22Rv1 (cell line): ENCODE results near the gene TNS3.

Experiments
- H3K27ac ChIP-seq: fragments of 450-650 bp; 2 replicates; pipeline ENCODE4 v1.5.1; 2017
- ZFX ChIP-seq: fragments of 450-650 bp; IDR thresholded peaks from 2 replicates; pipeline ENCODE4 v1.6.1; 2017; ENCODE audit warnings: antibody characterized with exemption, borderline replicate concordance
- TF ChIP-seq, protein P1 (sequence below): fragments of 450-650 bp; IDR thresholded peaks from 2 replicates; pipeline ENCODE4 v1.5.1; 2017; ENCODE audit warnings: mild to moderate bottlenecking

The TNS3 gene

DNA sequence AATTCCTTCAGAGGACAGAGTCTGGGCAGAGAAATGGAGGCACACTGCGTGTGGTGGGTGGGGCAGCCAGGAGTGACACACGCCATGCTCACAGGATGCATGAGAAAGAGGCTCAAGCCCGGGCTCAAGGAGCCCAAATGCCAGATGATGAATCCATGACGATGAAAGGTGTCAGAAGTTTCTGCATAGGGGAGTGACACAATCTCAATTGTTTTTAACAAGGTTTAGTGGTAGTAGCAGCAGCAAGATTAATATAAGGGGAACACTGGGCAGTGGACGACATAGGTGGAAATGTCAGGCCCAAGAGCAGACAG lies 126.1 kb downstream of the TNS3 start:
- no peak overlapping the region for H3K27ac ChIP-seq
- TF ChIP-seq, protein P1, sequence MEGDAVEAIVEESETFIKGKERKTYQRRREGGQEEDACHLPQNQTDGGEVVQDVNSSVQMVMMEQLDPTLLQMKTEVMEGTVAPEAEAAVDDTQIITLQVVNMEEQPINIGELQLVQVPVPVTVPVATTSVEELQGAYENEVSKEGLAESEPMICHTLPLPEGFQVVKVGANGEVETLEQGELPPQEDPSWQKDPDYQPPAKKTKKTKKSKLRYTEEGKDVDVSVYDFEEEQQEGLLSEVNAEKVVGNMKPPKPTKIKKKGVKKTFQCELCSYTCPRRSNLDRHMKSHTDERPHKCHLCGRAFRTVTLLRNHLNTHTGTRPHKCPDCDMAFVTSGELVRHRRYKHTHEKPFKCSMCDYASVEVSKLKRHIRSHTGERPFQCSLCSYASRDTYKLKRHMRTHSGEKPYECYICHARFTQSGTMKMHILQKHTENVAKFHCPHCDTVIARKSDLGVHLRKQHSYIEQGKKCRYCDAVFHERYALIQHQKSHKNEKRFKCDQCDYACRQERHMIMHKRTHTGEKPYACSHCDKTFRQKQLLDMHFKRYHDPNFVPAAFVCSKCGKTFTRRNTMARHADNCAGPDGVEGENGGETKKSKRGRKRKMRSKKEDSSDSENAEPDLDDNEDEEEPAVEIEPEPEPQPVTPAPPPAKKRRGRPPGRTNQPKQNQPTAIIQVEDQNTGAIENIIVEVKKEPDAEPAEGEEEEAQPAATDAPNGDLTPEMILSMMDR, result no peak
- no peak for TF ChIP-seq ZFX

DNA sequence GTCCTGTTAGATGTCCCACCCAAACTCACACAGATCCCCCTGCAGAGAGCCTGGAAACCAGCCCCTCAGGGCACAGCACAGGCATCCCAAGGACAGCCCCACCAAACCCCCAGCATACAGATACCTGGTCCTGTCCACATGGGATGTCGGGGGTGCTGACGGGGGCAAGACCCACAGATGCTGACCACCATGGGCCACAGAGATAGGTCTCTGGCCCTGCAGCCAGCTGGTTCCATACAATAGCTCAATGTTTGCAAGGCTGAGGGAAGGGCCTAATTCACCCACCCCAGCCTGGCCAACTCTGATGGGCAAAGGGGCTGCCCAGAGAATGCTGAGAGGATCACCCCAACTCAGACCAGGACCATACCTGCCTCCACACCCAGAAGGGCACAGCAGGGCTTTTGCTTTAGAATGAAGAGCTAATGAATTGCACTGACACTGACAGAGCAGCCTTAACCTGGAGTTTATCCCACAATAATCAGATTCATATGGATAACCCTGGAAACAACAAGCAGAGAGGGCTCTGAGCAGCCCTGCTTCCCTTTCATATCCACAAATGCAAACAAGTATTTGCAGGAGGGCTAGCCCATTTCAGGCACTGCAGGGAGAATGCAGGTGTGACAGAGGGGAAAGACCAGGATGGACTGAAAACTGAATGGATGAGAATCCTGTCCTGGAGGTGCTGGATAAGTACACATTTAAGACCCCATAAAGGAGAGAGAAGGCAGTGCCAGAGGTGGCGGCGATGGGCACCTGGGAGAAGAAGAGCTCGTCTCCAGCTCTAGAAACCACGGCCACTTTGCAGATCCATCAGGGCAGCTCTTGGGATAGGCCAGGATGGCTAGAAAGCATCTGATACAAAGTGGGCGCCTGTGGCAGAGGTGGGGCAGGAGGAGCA lies 126.7 kb downstream of the TNS3 start:
- no peak overlapping the region for H3K27ac ChIP-seq
- TF ChIP-seq, protein P1, result no peak

DNA sequence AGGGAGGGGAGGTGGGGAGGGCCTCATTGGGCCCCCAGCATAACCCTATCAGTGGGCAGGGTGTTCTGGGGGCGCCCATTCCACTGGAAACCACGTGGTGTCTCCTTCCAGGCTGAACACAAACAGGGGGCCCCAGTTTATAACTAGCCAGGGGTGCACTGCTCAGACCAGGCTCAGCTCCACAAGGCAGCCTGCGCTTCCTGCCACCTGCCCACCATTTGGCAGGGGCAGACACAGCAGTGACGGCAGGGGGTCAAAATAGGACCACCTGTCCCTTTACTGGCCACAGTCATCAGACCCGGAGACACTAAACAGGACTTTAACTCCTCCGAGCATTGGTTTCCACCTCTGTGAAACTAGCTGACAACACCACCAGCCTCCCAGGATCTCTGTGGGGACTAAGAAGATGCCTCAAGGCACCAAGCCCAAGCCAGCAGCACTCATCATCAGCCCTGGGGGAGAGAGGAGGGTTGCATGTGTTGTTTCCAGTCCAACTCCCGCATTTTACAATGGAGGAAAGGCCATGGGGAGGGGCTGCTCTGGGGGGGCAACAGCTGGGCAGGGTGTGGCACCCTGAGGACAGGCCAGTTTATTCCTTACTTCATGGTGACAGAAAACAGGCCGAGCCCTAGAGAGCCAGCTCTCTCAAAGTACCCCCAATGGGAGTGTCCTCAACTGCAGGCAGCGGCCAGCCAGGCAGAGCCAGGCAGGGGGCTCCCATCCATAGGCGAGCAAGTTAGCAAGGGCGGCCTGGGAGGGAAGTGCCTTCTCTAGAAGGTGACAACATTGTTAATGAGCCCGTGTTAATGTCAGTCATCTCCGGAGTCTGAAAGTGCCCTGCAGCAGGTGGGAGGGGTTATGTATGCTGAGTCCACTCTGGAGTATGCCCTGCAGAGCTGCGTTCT lies 127.6 kb downstream of the TNS3 start:
- H3K27ac ChIP-seq, result no peak overlapping the region
- TF ChIP-seq ZFX, result no peak
- TF ChIP-seq, protein P1, result no peak

DNA sequence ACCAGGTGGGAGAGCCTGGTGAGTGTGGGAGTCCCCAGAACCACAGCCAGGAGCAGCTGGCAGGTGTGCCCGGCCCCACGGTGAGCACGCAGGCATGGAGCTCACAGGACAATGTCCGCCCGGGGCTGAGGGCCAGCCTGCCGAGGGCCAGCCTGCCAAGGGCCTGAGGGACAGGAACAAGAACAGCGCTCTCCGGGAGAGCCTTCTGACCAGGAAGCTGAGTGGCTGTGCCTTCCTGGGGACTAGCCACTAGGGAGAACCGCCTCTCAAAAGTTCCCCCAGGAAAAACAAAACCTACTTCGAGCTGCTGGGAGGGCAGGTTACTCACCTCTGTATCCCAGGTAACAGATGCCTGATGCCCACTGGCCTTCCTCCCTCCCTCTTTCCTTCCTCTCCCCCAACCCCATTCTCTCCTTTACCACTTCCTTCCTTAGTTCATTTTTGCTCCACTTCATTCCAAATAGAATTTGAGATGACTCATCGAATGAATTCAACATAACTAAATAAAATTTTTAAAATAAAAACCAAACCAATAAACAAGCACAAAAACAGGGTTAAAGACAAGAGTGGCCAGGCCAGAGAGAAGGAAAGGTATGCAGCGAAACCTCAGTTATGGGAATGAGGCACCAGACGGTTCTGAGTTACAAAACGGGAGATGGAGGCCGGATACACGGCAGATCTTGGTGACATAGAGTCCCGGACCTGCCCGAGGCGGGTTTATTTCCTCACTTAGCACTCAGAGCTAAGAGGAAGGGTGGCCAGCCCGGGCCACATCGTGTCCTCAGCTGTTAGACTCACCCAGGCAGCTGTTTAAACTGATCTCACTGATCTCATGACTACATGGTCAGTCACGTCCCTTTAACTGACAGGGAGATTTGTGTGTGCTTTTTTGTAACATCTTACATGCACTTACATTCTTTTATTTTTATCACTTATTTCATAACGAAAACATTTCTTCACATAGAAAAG lies 128.5 kb downstream of the TNS3 start:
- H3K27ac ChIP-seq, result no peak overlapping the region

DNA sequence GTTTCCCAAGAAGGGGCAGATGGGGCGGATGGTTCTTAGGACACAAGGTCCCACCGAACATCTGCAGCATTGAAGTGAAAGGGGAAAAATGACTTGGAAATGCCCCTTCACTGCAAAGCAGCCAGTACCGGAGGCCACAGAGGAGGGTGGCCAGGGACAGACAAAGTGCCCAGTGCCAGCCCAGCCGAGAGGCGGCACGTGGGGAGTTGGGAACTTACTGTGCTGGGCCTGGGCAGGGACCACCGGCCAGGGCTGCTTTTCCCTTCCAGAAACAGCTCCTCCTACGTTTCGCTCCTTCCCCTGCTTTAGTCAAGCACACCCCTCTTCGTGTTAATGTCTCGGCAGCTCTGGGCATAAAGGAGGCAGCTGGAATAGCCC lies 129.2 kb downstream of the TNS3 start:
- no peak overlapping the region for H3K27ac ChIP-seq
- TF ChIP-seq, protein P1, result no peak
- no peak for TF ChIP-seq ZFX

More for the DNA sequence above, 128.5 kb downstream of the TNS3 start:
- TF ChIP-seq ZFX, result no peak
- TF ChIP-seq, protein P1, result no peak

DNA sequence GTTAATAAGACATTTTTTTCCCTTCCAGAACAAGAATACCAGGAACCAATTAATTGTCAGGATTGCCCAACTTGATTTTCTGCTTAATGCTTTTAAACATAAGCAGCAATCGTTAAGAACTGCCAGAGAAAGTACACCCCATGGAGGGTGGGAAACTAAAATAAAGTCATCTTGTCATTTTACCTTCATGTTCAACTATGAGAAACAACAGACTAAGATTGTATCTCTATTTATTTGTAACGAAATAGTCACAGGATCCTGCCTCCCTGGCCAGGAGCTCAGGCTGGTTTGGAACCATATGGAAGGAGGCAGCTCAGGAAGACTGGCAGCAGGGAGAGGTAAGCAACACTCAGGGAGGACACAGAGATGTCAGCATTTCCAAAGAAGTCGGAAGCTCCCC lies 129.6 kb downstream of the TNS3 start:
- TF ChIP-seq ZFX, result no peak
- H3K27ac ChIP-seq, result no peak overlapping the region

DNA sequence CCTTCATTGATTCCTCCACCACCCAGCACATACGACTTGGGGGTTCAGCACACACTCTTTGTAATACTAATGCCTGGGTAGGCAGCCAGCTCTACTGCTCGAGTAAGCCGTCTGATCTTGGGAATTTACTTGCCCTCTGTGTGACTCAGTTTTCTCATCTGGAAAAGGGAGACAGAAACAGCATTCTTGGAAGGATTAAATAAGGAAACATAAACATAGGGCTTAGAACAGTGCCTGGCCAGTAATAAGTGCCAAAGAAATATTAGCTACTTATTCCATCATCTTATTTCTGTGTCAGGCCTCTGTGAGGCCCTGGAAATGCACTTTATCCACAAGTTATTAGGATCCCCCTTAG lies 130.1 kb downstream of the TNS3 start:
- TF ChIP-seq, protein P1, result no peak
- no peak for TF ChIP-seq ZFX
- no peak overlapping the region for H3K27ac ChIP-seq
